ENCODE measurements around the gene C2orf92.

The C2orf92 gene

DNA sequence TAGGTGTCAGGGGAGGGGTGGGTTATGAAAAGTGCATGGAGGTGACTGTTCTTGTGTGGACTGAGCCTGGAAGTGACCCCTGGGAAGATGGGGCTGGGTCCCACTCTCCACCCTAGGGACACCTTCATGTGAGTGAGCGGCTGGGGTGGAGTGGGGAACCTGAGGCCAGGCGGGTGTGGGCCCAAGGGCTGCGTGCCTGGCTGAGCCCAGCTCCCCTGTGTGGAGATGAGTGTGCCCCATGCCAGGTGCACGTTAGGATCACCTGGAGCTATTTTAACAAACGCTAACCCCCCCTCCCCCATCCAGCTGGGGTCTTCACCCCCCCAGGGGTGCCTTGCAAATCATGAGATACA lies 70.4 kb downstream of the C2orf92 start:
- no peaks in the 10 kb centered on the region for H3K4me1 ChIP-seq (ENCODE audit: control insufficient read depth, insufficient read depth, low read length)
- TF ChIP-seq ZFHX2 (tag by site-specific recombination; conservative IDR thresholded peaks at IDR 0.05) (no peak), ZNF311 (tag by site-specific recombination; IDR thresholded peaks at IDR 0.05; ENCODE audit: borderline replicate concordance) (no peak), ZNF211 (tag by site-specific recombination; IDR thresholded peaks at IDR 0.05; ENCODE audit: low read depth) (no peak), ZNF837 (tag by site-specific recombination; IDR thresholded peaks at IDR 0.05) (no peak), ZNF350 (tag by site-specific recombination; IDR thresholded peaks at IDR 0.05) (no peak), ZBTB17 (tag by site-specific recombination; IDR thresholded peaks at IDR 0.05) (no peak), SCRT2 (tag by site-specific recombination; IDR thresholded peaks at IDR 0.05) (no peak), SP3 (tag by site-specific recombination; IDR thresholded peaks at IDR 0.05) (no peak), ZNF473 (tag by site-specific recombination; IDR thresholded peaks at IDR 0.05) (no peak), EGR2 (tag by site-specific recombination; IDR thresholded peaks at IDR 0.05; ENCODE audit: low read depth) (no peak)
- TF ChIP-seq, protein P1, sequence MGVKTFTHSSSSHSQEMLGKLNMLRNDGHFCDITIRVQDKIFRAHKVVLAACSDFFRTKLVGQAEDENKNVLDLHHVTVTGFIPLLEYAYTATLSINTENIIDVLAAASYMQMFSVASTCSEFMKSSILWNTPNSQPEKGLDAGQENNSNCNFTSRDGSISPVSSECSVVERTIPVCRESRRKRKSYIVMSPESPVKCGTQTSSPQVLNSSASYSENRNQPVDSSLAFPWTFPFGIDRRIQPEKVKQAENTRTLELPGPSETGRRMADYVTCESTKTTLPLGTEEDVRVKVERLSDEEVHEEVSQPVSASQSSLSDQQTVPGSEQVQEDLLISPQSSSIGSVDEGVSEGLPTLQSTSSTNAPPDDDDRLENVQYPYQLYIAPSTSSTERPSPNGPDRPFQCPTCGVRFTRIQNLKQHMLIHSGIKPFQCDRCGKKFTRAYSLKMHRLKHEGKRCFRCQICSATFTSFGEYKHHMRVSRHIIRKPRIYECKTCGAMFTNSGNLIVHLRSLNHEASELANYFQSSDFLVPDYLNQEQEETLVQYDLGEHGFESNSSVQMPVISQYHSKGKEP (tag by site-specific recombination; IDR thresholded peaks at IDR 0.05), result no peak
- H3K36me3 ChIP-seq (ENCODE audit: control insufficient read depth in 2 of 2, insufficient read depth in 1 of 2, low read length in 2 of 2), result no peaks in the 10 kb centered on the region
- CTCF ChIA-PET, result interaction anchor here (0.6 to 3.9 kb wide), 20 partner anchors 9 to 676 kb away, joined by 3 to 23 read pairs (median 3); no protein-coding TSS in a partner anchor
- POLR2A ChIA-PET, result no interaction called here
- H3K27ac ChIP-seq (ENCODE audit: extremely low read depth, low read depth, low read length), result no peak overlapping the region
- no peaks in the 10 kb centered on the region for H3K9me3 ChIP-seq (ENCODE audit: control insufficient read depth, insufficient read depth, low read depth, low read length)
- H3K4me3 ChIP-seq (ENCODE audit: low read depth, low read length), result no peak overlapping the region

DNA sequence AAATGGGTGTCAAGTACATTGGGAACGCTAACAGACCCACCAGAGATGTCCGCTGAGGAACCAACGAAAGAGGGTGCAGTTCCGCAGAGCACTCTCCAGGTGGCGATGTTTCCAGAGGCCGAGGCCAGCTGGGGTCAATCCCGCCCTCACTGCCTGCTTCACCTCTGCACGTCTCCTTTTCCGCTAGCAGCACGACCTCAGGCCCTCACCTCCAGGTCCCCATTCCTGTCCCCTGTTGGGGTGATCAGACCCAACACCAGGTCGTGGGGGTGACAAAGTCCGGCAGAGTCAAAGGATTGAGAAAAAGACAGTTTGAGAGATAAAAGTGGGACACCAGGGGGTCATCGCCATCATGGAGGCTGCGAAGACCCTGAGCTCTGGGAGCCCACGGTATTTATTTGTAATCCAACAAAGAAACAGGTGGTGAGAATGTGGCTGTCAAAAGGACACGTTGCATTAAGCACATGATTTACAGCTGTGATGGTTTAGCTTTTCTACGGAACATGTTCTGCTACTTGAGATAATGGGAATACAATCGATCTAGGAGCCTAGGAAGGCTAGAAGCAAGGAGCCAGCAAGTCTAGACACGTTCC lies 71.2 kb downstream of the C2orf92 start:
- Histone ChIP-seq H3K36me3 (ENCODE audit: control insufficient read depth in 2 of 2, insufficient read depth in 1 of 2, low read length in 2 of 2) (no peaks in the 10 kb centered on the region), H3K4me1 (ENCODE audit: control insufficient read depth, insufficient read depth, low read length) (no peaks in the 10 kb centered on the region), H3K4me3 (ENCODE audit: low read depth, low read length) (no peak overlapping the region), H3K9me3 (ENCODE audit: control insufficient read depth, insufficient read depth, low read depth, low read length) (no peaks in the 10 kb centered on the region), H3K27ac (ENCODE audit: extremely low read depth, low read depth, low read length) (no peak overlapping the region)
- CTCF ChIA-PET, result interaction anchor here (0.6 to 3.9 kb wide), 22 partner anchors 8 to 1035 kb away, joined by 3 to 23 read pairs (median 4); no protein-coding TSS in a partner anchor
- TF ChIP-seq OSR2 (tag by site-specific recombination; IDR thresholded peaks at IDR 0.05), result peak; percentile 76
- peak; percentile 40; the same call in 1 of the 2 replicates for TF ChIP-seq SCRT2 (tag by site-specific recombination; IDR thresholded peaks at IDR 0.05)
- no peak for TF ChIP-seq ZNF394 (tag by site-specific recombination; IDR thresholded peaks at IDR 0.05; ENCODE audit: borderline replicate concordance)
- TF ChIP-seq, protein P2, sequence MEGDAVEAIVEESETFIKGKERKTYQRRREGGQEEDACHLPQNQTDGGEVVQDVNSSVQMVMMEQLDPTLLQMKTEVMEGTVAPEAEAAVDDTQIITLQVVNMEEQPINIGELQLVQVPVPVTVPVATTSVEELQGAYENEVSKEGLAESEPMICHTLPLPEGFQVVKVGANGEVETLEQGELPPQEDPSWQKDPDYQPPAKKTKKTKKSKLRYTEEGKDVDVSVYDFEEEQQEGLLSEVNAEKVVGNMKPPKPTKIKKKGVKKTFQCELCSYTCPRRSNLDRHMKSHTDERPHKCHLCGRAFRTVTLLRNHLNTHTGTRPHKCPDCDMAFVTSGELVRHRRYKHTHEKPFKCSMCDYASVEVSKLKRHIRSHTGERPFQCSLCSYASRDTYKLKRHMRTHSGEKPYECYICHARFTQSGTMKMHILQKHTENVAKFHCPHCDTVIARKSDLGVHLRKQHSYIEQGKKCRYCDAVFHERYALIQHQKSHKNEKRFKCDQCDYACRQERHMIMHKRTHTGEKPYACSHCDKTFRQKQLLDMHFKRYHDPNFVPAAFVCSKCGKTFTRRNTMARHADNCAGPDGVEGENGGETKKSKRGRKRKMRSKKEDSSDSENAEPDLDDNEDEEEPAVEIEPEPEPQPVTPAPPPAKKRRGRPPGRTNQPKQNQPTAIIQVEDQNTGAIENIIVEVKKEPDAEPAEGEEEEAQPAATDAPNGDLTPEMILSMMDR (tag by site-specific recombination; IDR thresholded peaks at IDR 0.05), result peak; percentile 65
- no peak for TF ChIP-seq ZBTB8A (tag by site-specific recombination; IDR thresholded peaks at IDR 0.05)
- peak; percentile 69 for TF ChIP-seq FEZF1 (tag by site-specific recombination; IDR thresholded peaks at IDR 0.05)
- TF ChIP-seq SP3 (tag by site-specific recombination; IDR thresholded peaks at IDR 0.05), result no peak
- peak; percentile 33 for TF ChIP-seq SETDB1 (IDR thresholded peaks at IDR 0.05; ENCODE audit: insufficient read length, low read length)
- TF ChIP-seq, protein P3, sequence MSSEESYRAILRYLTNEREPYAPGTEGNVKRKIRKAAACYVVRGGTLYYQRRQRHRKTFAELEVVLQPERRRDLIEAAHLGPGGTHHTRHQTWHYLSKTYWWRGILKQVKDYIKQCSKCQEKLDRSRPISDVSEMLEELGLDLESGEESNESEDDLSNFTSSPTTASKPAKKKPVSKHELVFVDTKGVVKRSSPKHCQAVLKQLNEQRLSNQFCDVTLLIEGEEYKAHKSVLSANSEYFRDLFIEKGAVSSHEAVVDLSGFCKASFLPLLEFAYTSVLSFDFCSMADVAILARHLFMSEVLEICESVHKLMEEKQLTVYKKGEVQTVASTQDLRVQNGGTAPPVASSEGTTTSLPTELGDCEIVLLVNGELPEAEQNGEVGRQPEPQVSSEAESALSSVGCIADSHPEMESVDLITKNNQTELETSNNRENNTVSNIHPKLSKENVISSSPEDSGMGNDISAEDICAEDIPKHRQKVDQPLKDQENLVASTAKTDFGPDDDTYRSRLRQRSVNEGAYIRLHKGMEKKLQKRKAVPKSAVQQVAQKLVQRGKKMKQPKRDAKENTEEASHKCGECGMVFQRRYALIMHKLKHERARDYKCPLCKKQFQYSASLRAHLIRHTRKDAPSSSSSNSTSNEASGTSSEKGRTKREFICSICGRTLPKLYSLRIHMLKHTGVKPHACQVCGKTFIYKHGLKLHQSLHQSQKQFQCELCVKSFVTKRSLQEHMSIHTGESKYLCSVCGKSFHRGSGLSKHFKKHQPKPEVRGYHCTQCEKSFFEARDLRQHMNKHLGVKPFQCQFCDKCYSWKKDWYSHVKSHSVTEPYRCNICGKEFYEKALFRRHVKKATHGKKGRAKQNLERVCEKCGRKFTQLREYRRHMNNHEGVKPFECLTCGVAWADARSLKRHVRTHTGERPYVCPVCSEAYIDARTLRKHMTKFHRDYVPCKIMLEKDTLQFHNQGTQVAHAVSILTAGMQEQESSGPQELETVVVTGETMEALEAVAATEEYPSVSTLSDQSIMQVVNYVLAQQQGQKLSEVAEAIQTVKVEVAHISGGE (tag by site-specific recombination; conservative IDR thresholded peaks at IDR 0.05; ENCODE audit: low read depth), result no peak
- TF ChIP-seq TRIM28 (IDR thresholded peaks at IDR 0.05; ENCODE audit: borderline replicate concordance, low read length), result peak; percentile 58; the same call in 1 of the 2 replicates
- POLR2A ChIA-PET, result no interaction called here
